ENCODE measurements around the gene KCNQ5. TPM values are rescaled to one million over a fixed set of nuclear protein-coding genes. Genes with fewer than 3 reads are reported as not detected.

Gene KCNQ5
- total RNA-seq, 1 experiment from 2014 or later, result 17.8 TPM

- no peaks in the 10 kb centered on the region for H3K9me3 ChIP-seq (ENCODE audit: low read depth, low read length, poor library complexity, severe bottlenecking)
- BruUV-seq (replicated peaks), result no TSS peak
- peaks cover 14% of the 10 kb centered on the region for H3K4me1 ChIP-seq (ENCODE audit: insufficient read depth, low read length, poor library complexity, severe bottlenecking)
- no peak for DNase-seq (ENCODE audit: low spot score)
- ChIA-PET POLR2A (ENCODE audit: low non-redundant PET) (no interaction called here), CTCF (no interaction called here)
- no peak overlapping the region for H3K27ac ChIP-seq (ENCODE audit: low read depth, low read length, poor library complexity, severe bottlenecking)
- no peaks in the 10 kb centered on the region for H3K27me3 ChIP-seq (replicated peaks; ENCODE audit: insufficient read depth, low read depth, low read length, poor library complexity)
- intact Hi-C loops (cut with micrococcal nuclease; ENCODE audit: unreplicated experiment), result no loop called here
- no peaks in the 10 kb centered on the region for H3K36me3 ChIP-seq (ENCODE audit: insufficient read depth, low read length, poor library complexity, severe bottlenecking)
- TF ChIP-seq CTCF (conservative IDR thresholded peaks at IDR 0.05; ENCODE audit: low read depth, low read length) (no peak), EZH2 (IDR thresholded peaks at IDR 0.05; ENCODE audit: borderline replicate concordance, low read depth, low read length, poor library complexity, severe bottlenecking) (no peak)
- no peak overlapping the region for H3K4me3 ChIP-seq (ENCODE audit: low read depth, low read length, poor library complexity, severe bottlenecking)
Measured at GRCh38 chr6:72721346-72721745, 99.5 kb downstream of the KCNQ5 start.

- Histone ChIP-seq H3K27me3 (replicated peaks; ENCODE audit: insufficient read depth, low read depth, low read length, poor library complexity) (no peaks in the 10 kb centered on the region), H3K27ac (ENCODE audit: low read depth, low read length, poor library complexity, severe bottlenecking) (no peak overlapping the region), H3K9me3 (ENCODE audit: low read depth, low read length, poor library complexity, severe bottlenecking) (peaks cover 11% of the 10 kb centered on the region), H3K4me1 (ENCODE audit: insufficient read depth, low read length, poor library complexity, severe bottlenecking) (peaks cover 6% of the 10 kb centered on the region), H3K36me3 (ENCODE audit: insufficient read depth, low read length, poor library complexity, severe bottlenecking) (no peaks in the 10 kb centered on the region), H3K4me3 (ENCODE audit: low read depth, low read length, poor library complexity, severe bottlenecking) (no peak overlapping the region)
- DNase-seq (ENCODE audit: low spot score), result no peak
- intact Hi-C loops (cut with micrococcal nuclease; ENCODE audit: unreplicated experiment), result no loop called here
- BruUV-seq (replicated peaks), result no TSS peak
- ChIA-PET CTCF (no interaction called here), POLR2A (ENCODE audit: low non-redundant PET) (no interaction called here)
- no peak for TF ChIP-seq CTCF (conservative IDR thresholded peaks at IDR 0.05; ENCODE audit: low read depth, low read length)
- no peak for TF ChIP-seq EZH2 (IDR thresholded peaks at IDR 0.05; ENCODE audit: borderline replicate concordance, low read depth, low read length, poor library complexity, severe bottlenecking)
Measured at GRCh38 chr6:72724545-72724944, 102.7 kb downstream of the KCNQ5 start.

GRCh38 chr6:72728706-72729343, 107.0 kb downstream of the KCNQ5 start:
- peaks cover 11% of the 10 kb centered on the region for H3K9me3 ChIP-seq (ENCODE audit: low read depth, low read length, poor library complexity, severe bottlenecking)
- DNase-seq (ENCODE audit: low spot score), result no peak
- H3K27me3 ChIP-seq (replicated peaks; ENCODE audit: insufficient read depth, low read depth, low read length, poor library complexity), result no peaks in the 10 kb centered on the region
- POLR2A ChIA-PET (ENCODE audit: low non-redundant PET), result no interaction called here
- H3K4me3 ChIP-seq (ENCODE audit: low read depth, low read length, poor library complexity, severe bottlenecking), result no peak overlapping the region
- BruUV-seq (replicated peaks), result no TSS peak
- CTCF ChIA-PET, result no interaction called here
- H3K4me1 ChIP-seq (ENCODE audit: insufficient read depth, low read length, poor library complexity, severe bottlenecking), result peaks cover 6% of the 10 kb centered on the region
- intact Hi-C loops (cut with micrococcal nuclease; ENCODE audit: unreplicated experiment), result no loop called here
- no peak overlapping the region for H3K27ac ChIP-seq (ENCODE audit: low read depth, low read length, poor library complexity, severe bottlenecking)
- TF ChIP-seq EZH2 (IDR thresholded peaks at IDR 0.05; ENCODE audit: borderline replicate concordance, low read depth, low read length, poor library complexity, severe bottlenecking) (no peak), CTCF (conservative IDR thresholded peaks at IDR 0.05; ENCODE audit: low read depth, low read length) (no peak)
- no peaks in the 10 kb centered on the region for H3K36me3 ChIP-seq (ENCODE audit: insufficient read depth, low read length, poor library complexity, severe bottlenecking)
